Type B pancreatic cell (in vitro differentiated cells): Measurements from ENCODE around the gene RPS6KB2. TPM values are rescaled to one million over a fixed set of nuclear protein-coding genes. Genes with fewer than 3 reads are reported as not detected.

ENCODE experiments used
- DNase-seq: peaks from one replicate; pipeline ENCODE4 v3.0.0; 2021; ENCODE audit warnings: mixed read lengths; ENCODE audit not compliant: unreplicated experiment; ENCODE audit errors: extremely low spot score
- H3K27ac Mint-ChIP-seq: 2 replicates; pipeline ENCODE4 v1.8.0; 2021; ENCODE audit warnings: mild to moderate bottlenecking, mixed read lengths
- H3K27me3 Mint-ChIP-seq: 2 replicates; pipeline ENCODE4 v1.8.0; 2021; ENCODE audit warnings: mixed read lengths
- H3K36me3 Mint-ChIP-seq: 2 replicates; pipeline ENCODE4 v1.8.0; 2021; ENCODE audit warnings: mixed read lengths
- H3K4me1 Mint-ChIP-seq: one replicate; pipeline ENCODE4 v1.8.0; 2021; ENCODE audit warnings: mixed read lengths; ENCODE audit not compliant: unreplicated experiment
- H3K4me3 Mint-ChIP-seq: 2 replicates; pipeline ENCODE4 v1.8.0; 2021; ENCODE audit warnings: mild to moderate bottlenecking, mixed read lengths
- H3K9me3 Mint-ChIP-seq: 2 replicates; pipeline ENCODE4 v1.8.0; 2021; ENCODE audit warnings: mixed read lengths
- CTCF ChIP-seq: fragments of 200-600 bp; sonication (generic); conservative IDR thresholded peaks from 2 replicates; pipeline ENCODE4 v1.5.0; 2021; ENCODE audit warnings: antibody characterized with exemption, mild to moderate bottlenecking
- total RNA-seq: library from RNA; stranded (reverse); gene quantifications from 2 replicates; pipeline ENCODE4 v1.2.1, GENCODE V29; 2021; ENCODE audit warnings: low replicate concordance

Gene RPS6KB2
- total RNA-seq, 1 donor from 2014 or later, result 57.0 TPM

GRCh38 chr11:67395555-67396258 is 32.6 kb upstream of the RPS6KB2 start:
- no peak for DNase-seq
- Mint-ChIP-seq H3K27me3 (no peaks in the 10 kb centered on the region), H3K27ac (no peak overlapping the region), H3K4me3 (no peak overlapping the region), H3K36me3 (no peaks in the 10 kb centered on the region), H3K4me1 (peaks cover 8% of the 10 kb centered on the region), H3K9me3 (no peaks in the 10 kb centered on the region)
- TF ChIP-seq CTCF, result no peak

GRCh38 chr11:67396259-67396581 is 32.1 kb upstream of the RPS6KB2 start:
- no peak overlapping the region for H3K4me3 Mint-ChIP-seq
- DNase-seq, result no peak
- no peak overlapping the region for H3K27ac Mint-ChIP-seq

GRCh38 chr11:67396587-67397389 is 31.5 kb upstream of the RPS6KB2 start:
- Mint-ChIP-seq H3K27me3 (no peaks in the 10 kb centered on the region), H3K4me3 (no peak overlapping the region), H3K9me3 (no peaks in the 10 kb centered on the region), H3K27ac (no peak overlapping the region), H3K36me3 (no peaks in the 10 kb centered on the region), H3K4me1 (peaks cover 8% of the 10 kb centered on the region)
- no peak for DNase-seq
- TF ChIP-seq CTCF, result no peak

More at GRCh38 chr11:67396259-67396581, 32.1 kb upstream of the RPS6KB2 start:
- H3K27me3 Mint-ChIP-seq, result no peaks in the 10 kb centered on the region
- H3K36me3 Mint-ChIP-seq, result no peaks in the 10 kb centered on the region
- H3K4me1 Mint-ChIP-seq, result peaks cover 8% of the 10 kb centered on the region
- TF ChIP-seq CTCF, result no peak
- H3K9me3 Mint-ChIP-seq, result no peaks in the 10 kb centered on the region

- Mint-ChIP-seq H3K4me1 (peaks cover 7% of the 10 kb centered on the region), H3K4me3 (no peak overlapping the region), H3K27ac (no peak overlapping the region), H3K27me3 (no peaks in the 10 kb centered on the region), H3K9me3 (no peaks in the 10 kb centered on the region), H3K36me3 (no peaks in the 10 kb centered on the region)
- TF ChIP-seq CTCF, result no peak
- DNase-seq, result no peak
Observed at GRCh38 chr11:67397536-67397935, 30.8 kb upstream of the RPS6KB2 start.

- no peaks in the 10 kb centered on the region for H3K27me3 Mint-ChIP-seq
- no peaks in the 10 kb centered on the region for H3K9me3 Mint-ChIP-seq
- no peak for TF ChIP-seq CTCF
- DNase-seq, result no peak
- H3K4me1 Mint-ChIP-seq, result peaks cover 4% of the 10 kb centered on the region
- H3K27ac Mint-ChIP-seq, result no peak overlapping the region
- no peaks in the 10 kb centered on the region for H3K36me3 Mint-ChIP-seq
- no peak overlapping the region for H3K4me3 Mint-ChIP-seq
Observed at GRCh38 chr11:67397986-67398660, 30.2 kb upstream of the RPS6KB2 start.
